Panc1 (cell line): ENCODE measurements around the gene SLC34A1. TPM values are rescaled to one million over a fixed set of nuclear protein-coding genes. Genes with fewer than 3 reads are reported as not detected.

ENCODE experiments used
- ATAC-seq: fragments of 200-7000 bp; cut with Tn5 transposase; 2 replicates; pipeline ENCODE4 v1.9.1; 2020; ENCODE audit warnings: mild to moderate bottlenecking, moderate library complexity
- BruUV-seq: library from RNA; stranded (reverse); fragments of 400-500 nt; replicated peaks from 2 replicates; lab custom pipeline; 2021; lab: Mats Ljungman, UMichigan
- CTCF ChIA-PET: fragments of 300-600 bp; sonication (Branson Sonifier 250); formaldehyde crosslinking; loops from one replicate; lab custom pipeline; 2022; ENCODE audit warnings: antibody characterized with exemption; lab: Charles Lee
- POLR2A ChIA-PET: fragments of 300-600 bp; sonication (Branson Sonifier 250); formaldehyde crosslinking; loops from one replicate; lab custom pipeline; 2022; ENCODE audit warnings: antibody characterized with exemption; lab: Charles Lee
- DNase-seq: peaks from one replicate; pipeline ENCODE4 v3.0.0-alpha.2; 2010; ENCODE audit warnings: low read depth, low spot score
- H3K27ac ChIP-seq: 2 replicates; pipeline ENCODE4 v1.5.1; 2011; ENCODE audit warnings: mild to moderate bottlenecking, low read length, inconsistent platforms
- H3K27me3 ChIP-seq: fragments of 200-500 bp; sonication (Bioruptor generic); 2 replicates; pipeline ENCODE4 v1.6.0; 2014; ENCODE audit warnings: low read length, inconsistent platforms; ENCODE audit not compliant: control insufficient read depth, insufficient read depth
- H3K36me3 ChIP-seq: fragments of 200-500 bp; sonication (Bioruptor generic); 2 replicates; pipeline ENCODE4 v1.5.1; 2014; ENCODE audit warnings: inconsistent platforms, mild to moderate bottlenecking, low read length, moderate library complexity; ENCODE audit not compliant: control insufficient read depth, insufficient read depth
- H3K4me1 ChIP-seq: 2 replicates; pipeline ENCODE4 v1.5.1; 2011; ENCODE audit warnings: inconsistent platforms, mild to moderate bottlenecking, low read length, moderate library complexity; ENCODE audit not compliant: control insufficient read depth, insufficient read depth
- H3K4me3 ChIP-seq, 2 experiments: 2 replicates each; pipeline ENCODE4 v1.5.1; 2011 to 2012; ENCODE audit warnings: low read depth in 2 of 2, low read length in 2 of 2, mild to moderate bottlenecking in 2 of 2, inconsistent platforms in 1 of 2, moderate library complexity in 1 of 2
- H3K9me3 ChIP-seq: fragments of 200-500 bp; sonication (Bioruptor generic); 2 replicates; pipeline ENCODE4 v1.5.1; 2014; ENCODE audit warnings: low read depth, mild to moderate bottlenecking, inconsistent platforms, low read length, moderate library complexity; ENCODE audit not compliant: control insufficient read depth, insufficient read depth
- POLR2AphosphoS5 ChIP-seq: IDR thresholded peaks from 2 replicates; pipeline ENCODE4 v1.6.1; 2012; ENCODE audit warnings: mild to moderate bottlenecking, low read depth, low read length, moderate library complexity
- SIN3A ChIP-seq: IDR thresholded peaks from 2 replicates; pipeline ENCODE4 v1.6.1; 2012; ENCODE audit warnings: low read depth, mild to moderate bottlenecking, low read length, moderate library complexity, borderline replicate concordance; ENCODE audit not compliant: insufficient read depth
- TCF7L2 ChIP-seq: IDR thresholded peaks from 2 replicates; pipeline ENCODE4 v1.6.1; 2011; ENCODE audit warnings: mild to moderate bottlenecking, low read depth, low read length, inconsistent platforms
- in situ Hi-C: cut with HindIII; loops from 2 replicates; pipeline ENCODE4 v1.10.0; 2016; ENCODE audit warnings: low sequenced_read_pairs, low pct_unique_long_range_greater_than_20kb
- intact Hi-C: fragments of 100-400 bp; cut with micrococcal nuclease; formaldehyde crosslinking; loops from one replicate; pipeline ENCODE4 v1.10.0; 2022; ENCODE audit not compliant: unreplicated experiment
- total RNA-seq: library from RNA; stranded (reverse); gene quantifications from one replicate; pipeline ENCODE4 v1.2.1, GENCODE V29; 2021; ENCODE audit not compliant: unreplicated experiment
- TF ChIP-seq, protein P1 (sequence below): fragments of 450-650 bp; IDR thresholded peaks from 2 replicates; pipeline ENCODE4 v1.5.1; 2017; ENCODE audit warnings: mild to moderate bottlenecking
- TF ChIP-seq, protein P2 (sequence below), 2 experiments: IDR thresholded peaks; 2 replicates each; pipeline ENCODE4 v1.6.1; 2011 to 2012; ENCODE audit warnings: low read depth in 2 of 2, control low read depth in 1 of 2, low read length in 1 of 2, mild to moderate bottlenecking in 1 of 2, moderate library complexity in 1 of 2; ENCODE audit not compliant: insufficient read depth in 1 of 2

Gene SLC34A1
- total RNA-seq, 1 experiment from 2014 or later = not detected

GRCh38 chr5:177362610-177363507 lies 21.4 kb upstream of the SLC34A1 start:
- Histone ChIP-seq H3K9me3 (no peaks in the 10 kb centered on the region), H3K4me3 (peak overlapping the region; percentile 45 to 61), H3K27ac (peak overlapping the region; percentile 29; the same call in 1 of the 2 replicates), H3K36me3 (no peaks in the 10 kb centered on the region), H3K4me1 (peaks cover 20% of the 10 kb centered on the region), H3K27me3 (no peaks in the 10 kb centered on the region)
- ChIA-PET POLR2A (no interaction called here), CTCF (no interaction called here)
- DNase-seq (no peak), ATAC-seq (peak; percentile 68)
- TF ChIP-seq SIN3A (no peak), TCF7L2 (no peak), POLR2AphosphoS5 (no peak)
- TF ChIP-seq, protein P1, sequence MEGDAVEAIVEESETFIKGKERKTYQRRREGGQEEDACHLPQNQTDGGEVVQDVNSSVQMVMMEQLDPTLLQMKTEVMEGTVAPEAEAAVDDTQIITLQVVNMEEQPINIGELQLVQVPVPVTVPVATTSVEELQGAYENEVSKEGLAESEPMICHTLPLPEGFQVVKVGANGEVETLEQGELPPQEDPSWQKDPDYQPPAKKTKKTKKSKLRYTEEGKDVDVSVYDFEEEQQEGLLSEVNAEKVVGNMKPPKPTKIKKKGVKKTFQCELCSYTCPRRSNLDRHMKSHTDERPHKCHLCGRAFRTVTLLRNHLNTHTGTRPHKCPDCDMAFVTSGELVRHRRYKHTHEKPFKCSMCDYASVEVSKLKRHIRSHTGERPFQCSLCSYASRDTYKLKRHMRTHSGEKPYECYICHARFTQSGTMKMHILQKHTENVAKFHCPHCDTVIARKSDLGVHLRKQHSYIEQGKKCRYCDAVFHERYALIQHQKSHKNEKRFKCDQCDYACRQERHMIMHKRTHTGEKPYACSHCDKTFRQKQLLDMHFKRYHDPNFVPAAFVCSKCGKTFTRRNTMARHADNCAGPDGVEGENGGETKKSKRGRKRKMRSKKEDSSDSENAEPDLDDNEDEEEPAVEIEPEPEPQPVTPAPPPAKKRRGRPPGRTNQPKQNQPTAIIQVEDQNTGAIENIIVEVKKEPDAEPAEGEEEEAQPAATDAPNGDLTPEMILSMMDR = no peak
- TF ChIP-seq, protein P2, sequence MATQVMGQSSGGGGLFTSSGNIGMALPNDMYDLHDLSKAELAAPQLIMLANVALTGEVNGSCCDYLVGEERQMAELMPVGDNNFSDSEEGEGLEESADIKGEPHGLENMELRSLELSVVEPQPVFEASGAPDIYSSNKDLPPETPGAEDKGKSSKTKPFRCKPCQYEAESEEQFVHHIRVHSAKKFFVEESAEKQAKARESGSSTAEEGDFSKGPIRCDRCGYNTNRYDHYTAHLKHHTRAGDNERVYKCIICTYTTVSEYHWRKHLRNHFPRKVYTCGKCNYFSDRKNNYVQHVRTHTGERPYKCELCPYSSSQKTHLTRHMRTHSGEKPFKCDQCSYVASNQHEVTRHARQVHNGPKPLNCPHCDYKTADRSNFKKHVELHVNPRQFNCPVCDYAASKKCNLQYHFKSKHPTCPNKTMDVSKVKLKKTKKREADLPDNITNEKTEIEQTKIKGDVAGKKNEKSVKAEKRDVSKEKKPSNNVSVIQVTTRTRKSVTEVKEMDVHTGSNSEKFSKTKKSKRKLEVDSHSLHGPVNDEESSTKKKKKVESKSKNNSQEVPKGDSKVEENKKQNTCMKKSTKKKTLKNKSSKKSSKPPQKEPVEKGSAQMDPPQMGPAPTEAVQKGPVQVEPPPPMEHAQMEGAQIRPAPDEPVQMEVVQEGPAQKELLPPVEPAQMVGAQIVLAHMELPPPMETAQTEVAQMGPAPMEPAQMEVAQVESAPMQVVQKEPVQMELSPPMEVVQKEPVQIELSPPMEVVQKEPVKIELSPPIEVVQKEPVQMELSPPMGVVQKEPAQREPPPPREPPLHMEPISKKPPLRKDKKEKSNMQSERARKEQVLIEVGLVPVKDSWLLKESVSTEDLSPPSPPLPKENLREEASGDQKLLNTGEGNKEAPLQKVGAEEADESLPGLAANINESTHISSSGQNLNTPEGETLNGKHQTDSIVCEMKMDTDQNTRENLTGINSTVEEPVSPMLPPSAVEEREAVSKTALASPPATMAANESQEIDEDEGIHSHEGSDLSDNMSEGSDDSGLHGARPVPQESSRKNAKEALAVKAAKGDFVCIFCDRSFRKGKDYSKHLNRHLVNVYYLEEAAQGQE (IDR thresholded peaks at IDR 0.05; ENCODE audit: insufficient read depth in 1 of 2, low read depth in 2 of 2, low read length in 1 of 2) = no peak
- in situ Hi-C loops (no loop called here), intact Hi-C loops (no loop called here)
- BruUV-seq = no TSS peak

DNA sequence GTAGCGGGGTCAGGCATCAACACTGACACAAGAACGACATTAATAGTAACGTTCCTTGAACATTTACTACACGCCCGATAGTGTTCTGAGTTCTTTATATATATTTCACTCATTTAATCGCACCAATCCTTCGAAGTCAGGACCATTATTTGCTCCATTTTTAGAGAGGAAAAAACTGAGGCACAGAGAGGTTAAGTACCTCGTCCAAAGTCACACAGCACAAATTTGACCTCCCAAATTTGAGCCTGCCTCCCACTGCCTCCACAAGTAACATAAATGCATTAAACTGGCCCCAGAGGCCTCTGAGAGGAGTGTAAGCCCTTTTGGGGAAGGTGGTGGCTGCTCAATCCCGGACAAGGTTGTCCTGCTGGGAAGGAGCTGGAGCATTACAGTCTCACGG lies 20.7 kb upstream of the SLC34A1 start:
- Histone ChIP-seq H3K36me3 (no peaks in the 10 kb centered on the region), H3K9me3 (no peaks in the 10 kb centered on the region), H3K27ac (no peak overlapping the region; the same call in 1 of the 2 replicates), H3K4me3 (peak overlapping the region; percentile 45 to 61), H3K4me1 (peaks cover 20% of the 10 kb centered on the region), H3K27me3 (no peaks in the 10 kb centered on the region)
- ATAC-seq = no peak
- no TSS peak for BruUV-seq
- no peak for DNase-seq
- ChIA-PET POLR2A (no interaction called here), CTCF (no interaction called here)
- intact Hi-C loops (no loop called here), in situ Hi-C loops (no loop called here)
- TF ChIP-seq, protein P2 (IDR thresholded peaks at IDR 0.05; ENCODE audit: insufficient read depth in 1 of 2, low read depth in 2 of 2, low read length in 1 of 2) = no peak
- TF ChIP-seq, protein P1 = no peak
- TF ChIP-seq SIN3A = no peak
- TF ChIP-seq POLR2AphosphoS5 = no peak
- no peak for TF ChIP-seq TCF7L2
